Epidermal melanocyte (primary cell): ENCODE data around the gene USP5.

Experiments used
- DNase-seq: peaks from one replicate; pipeline ENCODE4 v3.0.0; 2011; ENCODE audit warnings: low spot score; ENCODE audit not compliant: insufficient read length

Gene USP5

GRCh38 chr12:6851921-6852650, at the start of gene USP5:
TSS of gene USP5 (plus strand) at chr12:6852150. CDS start at chr12:6852180, 30 bp downstream.
- DNase-seq = peak; percentile 97

GRCh38 chr12:6807170-6807569, 44.8 kb upstream of the USP5 start:
- no peak for DNase-seq

- no peak for DNase-seq
Observed at GRCh38 chr12:6809056-6809455, 42.9 kb upstream of the USP5 start.

GRCh38 chr12:6810758-6811157, 41.2 kb upstream of the USP5 start:
- DNase-seq = no peak

GRCh38 chr12:6813363-6813762, 38.6 kb upstream of the USP5 start:
- no peak for DNase-seq

GRCh38 chr12:6816598-6816997, 35.4 kb upstream of the USP5 start:
- DNase-seq = no peak

GRCh38 chr12:6817098-6817497, 34.9 kb upstream of the USP5 start:
- DNase-seq = no peak

- DNase-seq = no peak
Observed at GRCh38 chr12:6817662-6818157, 34.2 kb upstream of the USP5 start.

- DNase-seq = no peak
Observed at GRCh38 chr12:6818222-6818621, 33.7 kb upstream of the USP5 start.

GRCh38 chr12:6818645-6819044, 33.3 kb upstream of the USP5 start:
- no peak for DNase-seq

- no peak for DNase-seq
Observed at GRCh38 chr12:6819106-6820030, 32.6 kb upstream of the USP5 start.

- no peak for DNase-seq
Observed at GRCh38 chr12:6820166-6820565, 31.8 kb upstream of the USP5 start.

- DNase-seq = peak; percentile 41
Observed at GRCh38 chr12:6821591-6822425, 30.1 kb upstream of the USP5 start, which contains the start of gene GPR162. TSS of gene GPR162 (plus strand) at chr12:6821821. CDS start at chr12:6823899, 2,078 bp downstream.

GRCh38 chr12:6822426-6823135, 29.4 kb upstream of the USP5 start:
- no peak for DNase-seq

GRCh38 chr12:6823182-6824084, 28.5 kb upstream of the USP5 start:
- no peak for DNase-seq

- DNase-seq = no peak
Observed at GRCh38 chr12:6824085-6824775, 27.7 kb upstream of the USP5 start.

GRCh38 chr12:6824901-6825381, 27.0 kb upstream of the USP5 start:
- no peak for DNase-seq

GRCh38 chr12:6825398-6826124, 26.4 kb upstream of the USP5 start:
- DNase-seq = peak; percentile 99
